ENCODE measurements around the gene SIAH2. TPM values are rescaled to one million over a fixed set of nuclear protein-coding genes. Genes with fewer than 3 reads are reported as not detected.
"Not testable (repeated sequence)": the region's sequence is repeated elsewhere in the genome, so short reads cannot be mapped to it uniquely, and the experiment has no call there.

The SIAH2 gene
- total RNA-seq, result 10 to 100 TPM; 67.1 to 68.8 TPM

DNA sequence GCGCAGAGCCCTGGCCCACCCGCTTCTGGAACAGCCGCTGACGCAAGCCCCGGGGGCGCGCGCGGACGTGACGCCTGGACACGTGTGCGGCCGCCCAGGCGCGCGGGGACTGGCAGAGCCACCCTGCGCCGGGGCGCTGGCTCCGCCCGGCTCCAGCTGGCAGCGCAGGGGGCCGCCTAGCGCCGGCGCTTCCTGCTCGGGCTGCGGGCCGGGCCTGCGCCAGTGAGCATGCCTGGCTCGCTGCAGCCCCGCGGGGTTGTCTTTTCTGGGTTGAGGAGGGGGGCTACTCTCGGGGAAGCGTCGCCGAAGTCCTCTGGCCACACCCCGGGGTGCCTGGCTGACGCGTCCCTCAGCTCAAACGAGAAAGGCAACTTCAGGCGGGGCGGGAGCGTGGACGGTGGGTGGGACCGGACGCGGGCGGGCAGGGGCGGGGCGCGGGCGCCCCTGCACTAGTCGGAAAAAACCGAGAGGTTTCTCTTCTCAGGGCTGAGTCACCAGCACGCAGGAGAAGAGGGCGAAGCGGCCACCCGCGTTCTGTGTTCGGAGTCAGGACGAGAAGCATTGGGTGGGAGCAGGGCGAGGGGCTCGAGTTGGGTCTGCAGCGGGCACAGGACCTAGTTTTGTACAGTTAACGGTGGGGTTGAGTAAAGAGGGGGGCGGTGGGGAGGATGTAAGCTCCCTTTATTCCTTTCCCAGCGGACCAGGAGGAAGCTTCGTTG is at the start of gene SIAH2:
TSS of gene SIAH2 (minus strand) at position 48 of the 719 bp plus-strand sequence. CDS start 320 bp downstream, outside the sequence.
- H3K36me3 Mint-ChIP-seq (ENCODE audit: low read depth), result peaks cover 40% of the 10 kb centered on the region
- peak within 1 kb of the TSS; percentile 99 for H3K4me3 Mint-ChIP-seq
- H3K4me1 Mint-ChIP-seq (ENCODE audit: low read depth), result peaks cover 46% of the 10 kb centered on the region
- peak within 1 kb of the TSS; percentile 100 for H3K27ac Mint-ChIP-seq
- H3K27me3 Mint-ChIP-seq (ENCODE audit: low read depth), result no peaks in the 10 kb centered on the region
- intact Hi-C loops (cut with micrococcal nuclease), result loop anchor here (1.0 to 10.0 kb wide), 10 partner anchors 42 to 1504 kb away; partner anchors contain the start of genes EIF2A, ERICH6, MBNL1 and P2RY14
- DNase-seq, result peak; percentile 94
- no peaks in the 10 kb centered on the region for H3K9me3 Mint-ChIP-seq
- CTCF ChIA-PET, result interaction anchor here (0.7 to 10.4 kb wide), 13 partner anchors 22 to 461 kb away, joined by 3 to 89 read pairs (median 3); partner anchors contain the start of gene ERICH6

GRCh38 chr3:150811984-150812383 is 49.0 kb upstream of the SIAH2 start:
- Mint-ChIP-seq H3K4me1 (ENCODE audit: low read depth) (no peaks in the 10 kb centered on the region), H3K4me3 (no peak overlapping the region), H3K27ac (no peak overlapping the region), H3K27me3 (ENCODE audit: low read depth) (peaks cover 5% of the 10 kb centered on the region), H3K9me3 (no peaks in the 10 kb centered on the region), H3K36me3 (ENCODE audit: low read depth) (no peaks in the 10 kb centered on the region)
- intact Hi-C loops (cut with micrococcal nuclease), result no loop called here
- CTCF ChIA-PET, result interaction anchor here (1.5 kb wide), 1 partner anchor 283 kb away, joined by 3 read pairs; no protein-coding TSS in a partner anchor
- no peak for DNase-seq

GRCh38 chr3:150810641-150811040 is 47.7 kb upstream of the SIAH2 start:
- DNase-seq, result no peak
- H3K27me3 Mint-ChIP-seq (ENCODE audit: low read depth), result peaks cover 8% of the 10 kb centered on the region
- H3K4me3 Mint-ChIP-seq, result no peak overlapping the region
- no peaks in the 10 kb centered on the region for H3K4me1 Mint-ChIP-seq (ENCODE audit: low read depth)
- CTCF ChIA-PET, result interaction anchor here (1.5 kb wide), 1 partner anchor 284 kb away, joined by 3 read pairs; no protein-coding TSS in a partner anchor
- no peaks in the 10 kb centered on the region for H3K36me3 Mint-ChIP-seq (ENCODE audit: low read depth)
- no peaks in the 10 kb centered on the region for H3K9me3 Mint-ChIP-seq
- intact Hi-C loops (cut with micrococcal nuclease), result no loop called here
- no peak overlapping the region for H3K27ac Mint-ChIP-seq

DNA sequence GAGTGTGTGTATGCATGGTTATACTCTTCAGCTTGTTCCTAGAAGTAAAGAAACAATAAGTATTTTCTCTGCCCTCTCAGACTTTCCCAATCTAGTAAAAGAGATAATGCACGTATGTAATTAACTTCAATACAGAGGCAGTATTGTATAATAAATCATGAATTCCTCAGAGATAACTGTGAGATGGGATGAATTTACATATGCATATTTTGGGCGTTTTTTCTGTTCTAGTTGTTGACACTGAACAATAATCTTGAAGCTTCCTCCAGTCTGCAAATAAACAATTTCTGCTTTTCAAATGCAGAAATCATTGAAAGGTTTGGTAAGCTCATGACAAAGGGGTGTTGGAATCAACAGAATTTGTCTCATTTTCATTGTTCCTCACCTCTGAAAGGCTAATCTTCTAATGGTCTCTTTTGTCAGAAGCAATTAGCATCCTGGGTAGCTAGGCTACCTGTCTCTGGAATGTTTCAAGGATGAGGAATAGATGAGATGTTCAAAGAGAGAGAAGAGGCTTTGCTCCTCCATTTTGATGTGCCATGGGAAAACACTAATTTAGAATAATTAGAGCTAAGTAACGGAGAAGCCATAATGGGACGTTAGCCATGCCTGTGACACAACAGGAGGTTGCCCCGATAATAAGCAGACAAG is 43.3 kb upstream of the SIAH2 start:
- peaks cover 8% of the 10 kb centered on the region for H3K27me3 Mint-ChIP-seq (ENCODE audit: low read depth)
- intact Hi-C loops (cut with micrococcal nuclease), result no loop called here

GRCh38 chr3:150805354-150805753 is 42.4 kb upstream of the SIAH2 start:
- Mint-ChIP-seq H3K36me3 (ENCODE audit: low read depth) (no peaks in the 10 kb centered on the region), H3K27me3 (ENCODE audit: low read depth) (peaks cover 8% of the 10 kb centered on the region), H3K4me1 (ENCODE audit: low read depth) (no peaks in the 10 kb centered on the region), H3K27ac (no peak overlapping the region), H3K4me3 (no peak overlapping the region), H3K9me3 (no peaks in the 10 kb centered on the region)
- CTCF ChIA-PET, result interaction anchor here (0.6 kb wide), 1 partner anchor 84 kb away, joined by 3 read pairs; no protein-coding TSS in a partner anchor
- no peak for DNase-seq
- intact Hi-C loops (cut with micrococcal nuclease), result no loop called here

More for the DNA sequence above, 43.3 kb upstream of the SIAH2 start:
- Mint-ChIP-seq H3K4me3 (no peak overlapping the region), H3K9me3 (no peaks in the 10 kb centered on the region), H3K36me3 (ENCODE audit: low read depth) (no peaks in the 10 kb centered on the region), H3K27ac (no peak overlapping the region), H3K4me1 (ENCODE audit: low read depth) (no peaks in the 10 kb centered on the region)
- CTCF ChIA-PET, result interaction anchor here (0.9 kb wide), 1 partner anchor 18 kb away, joined by 4 read pairs; no protein-coding TSS in a partner anchor
- no peak for DNase-seq

DNA sequence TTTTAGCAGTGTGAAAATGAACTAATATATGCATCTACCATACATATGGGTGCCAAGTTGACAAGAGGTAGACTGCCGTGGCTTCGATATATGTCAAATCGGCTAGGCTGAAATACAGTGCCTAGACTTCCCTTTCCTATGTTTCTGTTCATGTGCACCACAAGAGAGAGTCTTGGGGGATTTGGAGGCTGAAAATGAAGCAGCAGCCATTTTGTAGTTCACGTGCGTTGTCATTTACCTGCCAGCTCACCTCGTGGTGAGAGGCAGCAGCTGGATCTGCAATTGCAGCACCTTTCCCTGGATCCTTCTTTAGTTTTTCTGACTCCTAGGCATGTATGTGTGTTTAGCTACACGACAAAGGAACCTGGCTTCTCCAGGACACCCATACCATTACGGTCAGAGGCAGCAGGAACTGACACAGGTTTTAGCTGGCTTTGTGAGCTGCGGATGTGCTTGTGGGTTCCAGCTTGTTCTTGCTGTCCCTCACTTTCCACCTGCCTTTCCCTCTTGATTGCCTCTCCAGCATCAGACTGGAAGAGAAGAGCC is 40.5 kb upstream of the SIAH2 start:
- intact Hi-C loops (cut with micrococcal nuclease), result no loop called here
- no peaks in the 10 kb centered on the region for H3K4me1 Mint-ChIP-seq (ENCODE audit: low read depth)
- no peak for DNase-seq
- no peak overlapping the region for H3K4me3 Mint-ChIP-seq
- H3K27ac Mint-ChIP-seq, result no peak overlapping the region
- peaks cover 8% of the 10 kb centered on the region for H3K27me3 Mint-ChIP-seq (ENCODE audit: low read depth)
- CTCF ChIA-PET, result interaction anchor here (1.1 to 1.2 kb wide), 2 partner anchors 13 to 85 kb away, joined by 3 read pairs; no protein-coding TSS in a partner anchor
- H3K36me3 Mint-ChIP-seq (ENCODE audit: low read depth), result no peaks in the 10 kb centered on the region
- H3K9me3 Mint-ChIP-seq, result no peaks in the 10 kb centered on the region

GRCh38 chr3:150800722-150801121 is 37.8 kb upstream of the SIAH2 start:
- no peaks in the 10 kb centered on the region for H3K36me3 Mint-ChIP-seq (ENCODE audit: low read depth)
- DNase-seq, result no peak
- intact Hi-C loops (cut with micrococcal nuclease), result no loop called here
- no peak overlapping the region for H3K27ac Mint-ChIP-seq
- H3K9me3 Mint-ChIP-seq, result no peaks in the 10 kb centered on the region
- no peak overlapping the region for H3K4me3 Mint-ChIP-seq
- peaks cover 5% of the 10 kb centered on the region for H3K27me3 Mint-ChIP-seq (ENCODE audit: low read depth)
- CTCF ChIA-PET, result interaction anchor here (1.1 to 1.2 kb wide), 2 partner anchors 13 to 79 kb away, joined by 4 read pairs; no protein-coding TSS in a partner anchor
- peaks cover 11% of the 10 kb centered on the region for H3K4me1 Mint-ChIP-seq (ENCODE audit: low read depth)

DNA sequence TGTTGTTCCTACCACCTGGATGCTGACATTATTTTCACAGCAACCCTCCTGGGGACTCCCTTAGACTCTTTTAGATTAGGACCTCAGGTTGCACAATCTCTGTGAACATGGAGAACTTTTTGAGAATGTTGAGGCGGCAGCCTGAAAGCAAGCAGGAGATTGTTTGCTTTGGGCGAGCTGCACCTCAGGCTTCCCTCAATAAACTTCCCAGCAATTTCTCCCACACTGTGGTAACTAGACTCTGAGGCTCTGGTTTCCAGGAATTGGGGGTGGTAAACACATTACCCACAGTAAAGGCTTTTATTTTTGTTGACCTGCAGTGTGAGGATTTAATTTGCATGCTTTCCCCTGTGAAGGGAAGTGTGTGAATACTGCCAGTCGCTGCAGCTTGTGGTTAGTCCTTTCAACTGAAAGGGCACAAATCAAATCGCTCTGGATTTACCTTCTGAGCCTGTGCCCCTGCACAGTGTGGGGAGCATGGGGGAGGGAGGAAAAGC is 35.2 kb upstream of the SIAH2 start:
- peaks cover 7% of the 10 kb centered on the region for H3K27me3 Mint-ChIP-seq (ENCODE audit: low read depth)
- no peak overlapping the region for H3K27ac Mint-ChIP-seq
- CTCF ChIA-PET, result interaction anchor here (2.1 kb wide), 1 partner anchor 10 kb away, joined by 8 read pairs; no protein-coding TSS in a partner anchor
- peaks cover 11% of the 10 kb centered on the region for H3K4me1 Mint-ChIP-seq (ENCODE audit: low read depth)
- intact Hi-C loops (cut with micrococcal nuclease), result no loop called here
- H3K36me3 Mint-ChIP-seq (ENCODE audit: low read depth), result no peaks in the 10 kb centered on the region
- no peaks in the 10 kb centered on the region for H3K9me3 Mint-ChIP-seq
- H3K4me3 Mint-ChIP-seq, result no peak overlapping the region
- DNase-seq, result no peak

DNA sequence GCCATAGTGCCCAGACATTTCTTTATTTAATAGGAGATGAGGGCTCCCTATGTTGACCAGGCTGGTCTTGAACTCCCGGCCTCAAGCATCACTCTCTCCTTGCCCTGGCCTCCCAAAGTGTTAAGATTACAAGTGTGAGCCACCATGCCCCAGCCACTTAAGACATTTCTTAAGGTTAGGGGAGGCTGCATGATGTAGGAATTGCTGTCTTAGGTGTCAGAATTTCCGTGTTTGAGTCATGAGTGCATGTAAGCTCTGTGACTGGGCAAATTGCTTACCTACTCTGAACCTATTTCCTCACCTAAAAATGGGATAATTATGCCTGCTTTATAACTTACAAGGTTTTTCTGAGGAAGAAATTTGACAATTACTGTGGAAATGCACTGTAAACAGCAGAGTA is 34.2 kb upstream of the SIAH2 start:
- H3K27ac Mint-ChIP-seq, result no peak overlapping the region
- no peaks in the 10 kb centered on the region for H3K9me3 Mint-ChIP-seq
- CTCF ChIA-PET, result interaction anchor here (2.1 kb wide), 1 partner anchor 9 kb away, joined by 8 read pairs; no protein-coding TSS in a partner anchor
- no peaks in the 10 kb centered on the region for H3K36me3 Mint-ChIP-seq (ENCODE audit: low read depth)
- intact Hi-C loops (cut with micrococcal nuclease), result no loop called here
- H3K4me3 Mint-ChIP-seq, result no peak overlapping the region
- peaks cover 11% of the 10 kb centered on the region for H3K4me1 Mint-ChIP-seq (ENCODE audit: low read depth)
- peaks cover 6% of the 10 kb centered on the region for H3K27me3 Mint-ChIP-seq (ENCODE audit: low read depth)
- peak; percentile 19 for DNase-seq

- H3K36me3 Mint-ChIP-seq (ENCODE audit: low read depth); H3K9me3 Mint-ChIP-seq; H3K27ac Mint-ChIP-seq; H3K27me3 Mint-ChIP-seq (ENCODE audit: low read depth); CTCF ChIA-PET; intact Hi-C loops (cut with micrococcal nuclease); H3K4me3 Mint-ChIP-seq; DNase-seq: not testable (repeated sequence)
- peaks cover 11% of the 10 kb centered on the region for H3K4me1 Mint-ChIP-seq (ENCODE audit: low read depth)
Observed at GRCh38 chr3:150796527-150796926, 33.6 kb upstream of the SIAH2 start.

GRCh38 chr3:150793641-150794040 is 30.7 kb upstream of the SIAH2 start:
- no peaks in the 10 kb centered on the region for H3K9me3 Mint-ChIP-seq
- H3K27me3 Mint-ChIP-seq (ENCODE audit: low read depth), result peaks cover 10% of the 10 kb centered on the region
- H3K4me3 Mint-ChIP-seq, result no peak overlapping the region
- CTCF ChIA-PET, result interaction anchor here (0.6 to 1.0 kb wide), 3 partner anchors 9 to 177 kb away, joined by 3 read pairs; no protein-coding TSS in a partner anchor
- no peak overlapping the region for H3K27ac Mint-ChIP-seq
- peaks cover 12% of the 10 kb centered on the region for H3K4me1 Mint-ChIP-seq (ENCODE audit: low read depth)
- no peaks in the 10 kb centered on the region for H3K36me3 Mint-ChIP-seq (ENCODE audit: low read depth)
- intact Hi-C loops (cut with micrococcal nuclease), result no loop called here
- no peak for DNase-seq

- peaks cover 10% of the 10 kb centered on the region for H3K27me3 Mint-ChIP-seq (ENCODE audit: low read depth)
- CTCF ChIA-PET, result interaction anchor here (0.5 to 4.1 kb wide), 10 partner anchors 12 to 941 kb away, joined by 3 to 22 read pairs (median 4); no protein-coding TSS in a partner anchor
- H3K4me3 Mint-ChIP-seq, result no peak overlapping the region
- DNase-seq, result no peak
- no peaks in the 10 kb centered on the region for H3K36me3 Mint-ChIP-seq (ENCODE audit: low read depth)
- H3K9me3 Mint-ChIP-seq, result no peaks in the 10 kb centered on the region
- H3K27ac Mint-ChIP-seq, result no peak overlapping the region
- intact Hi-C loops (cut with micrococcal nuclease), result no loop called here
- H3K4me1 Mint-ChIP-seq (ENCODE audit: low read depth), result peaks cover 24% of the 10 kb centered on the region
Observed at GRCh38 chr3:150790629-150791028, 27.7 kb upstream of the SIAH2 start.
